GM21390 (cell line): ENCODE results near the gene WBP1.
"Not testable (repeated sequence)": the region's sequence is repeated elsewhere in the genome, so short reads cannot be mapped to it uniquely, and the experiment has no call there.

ENCODE experiments used
- ATAC-seq: cut with Tn5 transposase; IDR thresholded peaks from one replicate; pipeline ENCODE4 v1.9.1; 2021; ENCODE audit not compliant: unreplicated experiment

The WBP1 gene

DNA sequence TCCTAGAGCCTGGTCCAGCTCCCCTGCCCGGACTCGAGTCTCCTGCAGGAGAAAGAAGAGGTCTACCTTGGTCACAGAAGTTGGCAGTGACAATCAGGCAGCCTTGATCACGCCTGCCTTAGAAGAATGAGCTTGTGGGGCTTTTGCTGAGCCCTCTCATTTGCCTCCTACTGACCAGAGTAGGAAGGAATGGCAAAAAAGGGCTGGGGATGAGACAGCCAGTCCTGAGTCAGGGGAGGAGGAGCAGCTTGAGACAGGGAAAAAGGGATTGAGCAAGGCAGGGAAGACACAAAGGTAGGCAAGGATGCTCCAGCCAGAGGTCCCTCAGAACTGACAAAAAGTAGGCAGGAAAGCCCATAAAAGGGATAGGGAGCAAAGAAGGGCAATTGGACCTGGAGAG is 30.7 kb upstream of the WBP1 start:
- ATAC-seq, result no peak

DNA sequence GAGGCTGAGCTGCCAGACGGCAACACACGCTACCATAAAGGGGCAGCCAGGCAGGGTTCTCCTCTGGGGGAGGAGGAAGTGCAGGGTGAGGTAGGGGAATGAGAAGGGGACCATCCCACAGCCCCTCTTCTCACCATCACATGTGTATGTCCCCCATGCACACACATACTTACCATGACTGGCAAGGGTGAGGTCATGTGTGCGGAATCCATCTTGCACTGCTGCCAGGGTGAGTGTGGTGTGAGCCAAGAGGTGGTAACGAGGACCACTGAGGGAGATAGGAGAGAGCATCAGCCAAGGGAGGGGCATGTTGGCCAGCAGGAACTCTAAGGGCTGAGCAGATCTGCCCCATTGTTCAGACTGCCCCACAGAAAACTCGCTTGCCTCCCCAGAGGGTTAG is 29.6 kb upstream of the WBP1 start:
- no peak for ATAC-seq

- no peak for ATAC-seq
These were observed 28.5 kb upstream of the WBP1 start for GRCh38 chr2:74429487-74430451.

- ATAC-seq, result no peak
These were observed 27.7 kb upstream of the WBP1 start for GRCh38 chr2:74430502-74430901.

- ATAC-seq, result no peak
These were observed 22.0 kb upstream of the WBP1 start for GRCh38 chr2:74436111-74436805.

- ATAC-seq, result no peak
These were observed 21.2 kb upstream of the WBP1 start for GRCh38 chr2:74436848-74437695.

DNA sequence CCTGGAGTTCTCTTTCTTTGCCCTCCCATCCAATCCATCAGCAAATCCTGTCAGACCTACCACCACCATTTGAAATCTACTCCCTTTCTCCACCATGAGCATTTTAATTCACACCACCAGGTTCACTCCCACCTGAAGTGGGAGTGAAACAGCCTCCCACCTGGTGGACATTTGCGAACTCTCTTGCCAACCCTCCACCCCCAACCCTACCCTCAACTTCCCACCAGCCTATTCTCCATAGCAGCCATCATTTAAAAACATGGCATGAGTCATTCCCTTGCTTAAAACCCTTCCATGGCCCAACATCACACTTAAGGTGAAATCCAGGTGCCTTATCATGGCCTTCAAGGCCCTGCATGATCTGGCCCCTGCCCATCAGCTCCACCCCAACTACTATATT is 20.0 kb upstream of the WBP1 start:
- ATAC-seq, result no peak

DNA sequence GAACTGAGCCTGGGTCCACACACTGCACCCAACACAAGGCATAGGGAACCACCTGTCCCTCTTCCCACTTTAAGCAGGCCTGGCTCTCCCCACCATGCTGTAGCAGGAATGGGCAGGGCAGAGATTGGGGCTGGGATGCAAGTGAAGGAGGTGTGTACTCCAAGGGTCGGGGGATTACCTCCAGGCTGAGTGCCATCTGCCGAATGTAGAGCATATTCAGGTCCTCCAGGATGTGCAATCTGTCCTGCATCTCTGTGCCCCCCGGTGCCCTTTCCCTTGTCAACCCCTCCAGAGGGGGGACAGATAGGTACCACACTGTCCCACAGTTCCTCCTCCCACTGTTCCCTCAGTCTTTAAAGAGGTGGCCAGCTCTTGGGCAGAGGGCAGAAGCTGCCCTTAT is 18.9 kb upstream of the WBP1 start:
- ATAC-seq, result no peak

GRCh38 chr2:74439803-74440377 is 18.3 kb upstream of the WBP1 start:
- no peak for ATAC-seq

DNA sequence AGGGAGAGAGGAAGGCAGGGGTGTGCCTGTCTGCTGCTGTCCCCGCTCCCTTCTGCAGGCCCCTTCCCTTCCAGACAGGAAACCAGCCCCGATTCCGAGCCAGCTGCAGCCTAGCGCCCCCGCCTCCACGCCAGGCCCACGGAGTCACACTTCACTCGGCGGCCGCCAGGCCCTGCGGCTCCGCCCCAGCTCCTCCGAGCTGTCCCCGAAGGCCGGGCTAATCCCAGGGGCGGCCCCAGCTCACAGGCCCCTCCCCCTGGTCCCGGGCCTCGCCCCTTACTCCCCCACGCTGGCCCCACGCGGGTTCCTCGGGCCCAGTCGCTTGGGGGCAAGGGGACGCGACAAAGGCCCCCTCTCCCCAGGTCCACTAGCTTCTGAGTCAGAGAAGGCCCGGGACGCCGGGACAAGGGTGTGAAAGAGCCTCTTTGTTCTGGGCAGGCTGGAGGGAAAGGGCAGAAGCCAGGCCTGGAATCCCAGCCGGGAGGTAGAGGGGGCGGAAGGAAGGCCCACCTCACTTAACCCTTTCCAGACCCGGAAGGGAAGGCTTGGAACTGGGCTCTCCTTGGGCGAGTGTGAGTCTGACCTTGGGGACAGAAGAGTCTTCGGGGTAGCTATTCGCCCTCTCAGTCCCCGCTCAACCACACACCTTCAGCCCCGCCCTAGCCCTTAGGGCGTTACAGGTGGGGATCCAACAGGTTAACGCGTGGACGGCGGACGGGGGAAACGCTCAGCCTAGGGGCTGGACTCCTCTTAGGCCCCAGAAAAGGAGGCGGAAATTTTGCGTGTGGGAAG is 17.7 kb upstream of the WBP1 start:
- peak; percentile 93 for ATAC-seq

GRCh38 chr2:74441170-74441689 is 17.0 kb upstream of the WBP1 start:
- no peak for ATAC-seq

DNA sequence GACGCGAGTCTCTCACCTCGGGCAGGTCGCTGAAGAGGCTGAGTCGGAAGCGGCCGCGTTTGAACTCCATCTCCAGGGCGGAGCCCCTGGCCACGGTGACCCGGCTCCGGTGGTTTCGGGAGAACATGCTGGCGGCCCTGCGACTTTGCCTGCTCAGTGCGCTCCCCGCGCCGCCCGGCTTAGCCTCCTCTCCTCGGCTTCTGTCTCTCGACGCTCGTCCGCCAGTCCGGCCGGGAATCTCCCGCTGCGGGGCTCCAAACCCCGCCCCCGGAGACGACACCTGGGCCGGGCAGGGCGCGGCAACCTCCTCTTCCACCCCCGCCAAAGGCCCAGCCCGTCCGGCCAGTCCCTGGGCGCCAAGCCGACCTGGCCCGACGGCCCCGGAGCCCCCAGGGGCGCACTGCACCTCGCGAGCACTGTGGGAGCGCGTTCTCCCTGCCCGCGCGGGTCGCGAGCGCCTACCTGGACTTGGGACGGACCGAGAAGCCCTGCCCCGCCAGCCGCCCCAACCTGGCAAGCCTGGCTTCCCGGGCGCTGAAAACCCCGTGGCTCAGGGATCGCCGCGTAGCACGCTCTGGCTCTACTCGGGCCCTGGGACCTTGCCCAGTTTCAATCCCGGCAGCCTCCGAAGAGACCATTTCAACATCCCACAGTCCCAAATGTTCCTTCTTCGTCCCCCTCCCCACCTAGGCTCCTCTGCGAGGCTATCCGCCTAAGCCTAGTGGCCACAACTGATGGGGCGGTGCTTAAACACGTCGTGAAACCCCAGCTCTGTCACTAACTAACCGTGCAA is 16.4 kb upstream of the WBP1 start, which contains the start of gene RTKN:
Gene RTKN, minus strand, starts transcription at position 248 of the 793 bp plus-strand sequence. Its CDS starts 121 bp downstream, at position 127.
- ATAC-seq, result no peak

DNA sequence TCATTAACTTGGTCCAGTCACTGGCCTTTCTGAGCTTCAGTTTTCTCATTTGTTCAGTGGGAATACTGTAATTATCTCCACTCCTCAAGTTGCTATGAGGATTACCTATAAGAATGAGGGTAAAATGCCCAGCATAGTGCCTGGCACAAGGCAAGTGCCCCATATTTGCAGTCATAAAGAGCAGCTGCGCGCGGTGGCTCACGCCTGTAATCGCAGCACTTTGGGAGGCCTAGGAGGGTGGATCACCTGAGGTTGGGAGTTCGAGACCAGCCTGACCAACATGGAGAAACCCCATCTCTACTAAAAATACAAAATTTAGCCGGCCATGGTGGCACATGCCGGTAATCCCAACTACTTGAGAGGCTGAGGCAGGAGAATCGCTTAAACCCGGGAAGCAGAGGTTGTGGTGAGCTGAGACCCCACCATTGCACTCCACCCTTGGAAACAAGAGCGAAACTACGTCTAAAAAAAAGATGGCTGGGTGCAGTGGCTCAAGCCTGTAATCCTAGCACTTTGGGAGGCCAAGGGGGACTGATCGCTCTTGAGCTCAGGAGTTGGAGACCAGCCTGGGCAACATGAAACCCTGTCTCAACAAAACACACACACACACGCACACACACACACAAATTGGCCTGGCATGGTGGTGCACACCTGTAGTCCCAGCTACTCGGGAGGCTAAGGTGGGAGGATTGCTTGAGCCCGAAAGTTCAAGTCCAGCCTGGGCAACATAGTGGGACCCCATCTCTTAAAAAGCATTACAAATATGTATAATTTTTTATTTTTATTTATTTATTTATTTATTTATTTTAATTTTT is 15.5 kb upstream of the WBP1 start:
- ATAC-seq, result not testable (repeated sequence)

- no peak for ATAC-seq
These were observed 13.5 kb upstream of the WBP1 start for GRCh38 chr2:74444498-74445318.

DNA sequence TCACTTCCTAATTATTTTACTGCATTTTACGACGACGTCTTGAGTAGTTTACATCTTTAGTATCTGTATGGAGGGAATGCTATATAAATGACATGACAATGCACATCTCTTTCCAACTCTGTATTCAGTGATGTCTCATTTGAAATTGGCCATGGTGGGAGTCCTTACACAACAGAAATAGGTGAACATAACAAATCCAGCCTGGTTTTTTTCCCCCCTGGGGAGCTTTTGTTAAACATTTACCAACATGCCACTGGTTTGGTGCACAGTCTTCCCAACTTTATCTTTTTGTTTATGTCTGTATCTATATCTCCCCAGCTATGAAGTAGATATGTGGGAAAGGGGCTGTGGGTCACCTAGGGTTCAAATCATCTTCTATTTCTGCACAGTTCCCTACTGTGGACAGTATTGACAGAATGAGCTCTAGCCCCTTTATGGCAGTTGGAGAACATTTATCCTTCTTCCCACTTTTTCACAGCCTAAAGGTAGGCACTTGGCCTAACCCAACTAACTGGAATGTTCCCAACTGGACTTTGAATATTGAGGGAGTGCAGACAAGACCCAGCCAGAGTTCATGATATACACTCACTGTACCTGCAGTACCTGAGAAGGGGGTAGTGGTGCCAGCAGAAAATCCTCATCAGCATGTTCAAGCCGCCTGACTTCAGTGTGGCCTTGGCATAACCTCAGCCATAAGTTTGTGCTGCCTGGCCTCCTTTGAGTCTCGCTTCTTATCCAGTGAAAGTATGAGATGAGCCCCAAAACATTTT is 10.8 kb upstream of the WBP1 start:
- no peak for ATAC-seq

DNA sequence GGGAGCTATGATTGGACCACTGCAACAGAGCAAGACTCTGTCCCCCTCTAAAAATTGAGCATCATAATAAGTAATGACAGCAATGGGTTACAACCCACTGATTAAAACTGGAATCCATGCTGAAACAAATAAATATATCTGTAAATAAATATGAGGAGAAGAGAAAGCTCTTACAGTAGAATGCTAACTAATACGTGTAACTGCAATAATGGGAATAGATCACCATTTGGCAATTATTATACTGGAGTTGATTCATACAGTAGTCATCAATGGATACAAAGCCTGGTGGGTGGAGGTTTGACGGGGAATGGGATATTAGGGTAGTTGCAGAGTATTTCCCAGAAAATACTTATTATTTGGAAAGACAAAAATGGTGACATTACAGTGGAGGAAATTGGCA is 9.5 kb upstream of the WBP1 start:
- no peak for ATAC-seq
